Mesenteric fat pad (tissue), 1 donor: ENCODE measurements around the gene COX5A. TPM values are rescaled to one million over a fixed set of nuclear protein-coding genes. Genes with fewer than 3 reads are reported as not detected.
A peak's percentile ranks its signal among the peaks of the same experiment; 100 is the strongest.
"Not testable (repeated sequence)": the region's sequence is repeated elsewhere in the genome, so short reads cannot be mapped to it uniquely, and the experiment has no call there.

Experiments used
- DNase-seq: peaks from one replicate; pipeline ENCODE4 v3.0.0-alpha.2; 2020; ENCODE audit warnings: low spot score
- total RNA-seq: library from RNA; stranded (reverse); fragmentation: NEBNext Ultra II Directional; extraction: Animal tissue kit (Norgen Biotek cat#: 25700); gene quantifications from one replicate; pipeline ENCODE4 v1.2.1, GENCODE V29; 2021
- donor health status: DM: yes; HTN: yes; CAD: no.

COX5A gene
- total RNA-seq, 1 donor from 2014 or later: 175 TPM

GRCh38 chr15:74902295-74903075 is 35.4 kb downstream of the COX5A start:
- no peak for DNase-seq

GRCh38 chr15:74901612-74902063 is 36.2 kb downstream of the COX5A start:
- no peak for DNase-seq

GRCh38 chr15:74897300-74897701 is 40.6 kb downstream of the COX5A start:
- DNase-seq: no peak

- DNase-seq: no peak
Measured at GRCh38 chr15:74896316-74896715, 41.6 kb downstream of the COX5A start.

- DNase-seq: no peak
Measured at GRCh38 chr15:74895830-74896229, 42.0 kb downstream of the COX5A start.

DNA sequence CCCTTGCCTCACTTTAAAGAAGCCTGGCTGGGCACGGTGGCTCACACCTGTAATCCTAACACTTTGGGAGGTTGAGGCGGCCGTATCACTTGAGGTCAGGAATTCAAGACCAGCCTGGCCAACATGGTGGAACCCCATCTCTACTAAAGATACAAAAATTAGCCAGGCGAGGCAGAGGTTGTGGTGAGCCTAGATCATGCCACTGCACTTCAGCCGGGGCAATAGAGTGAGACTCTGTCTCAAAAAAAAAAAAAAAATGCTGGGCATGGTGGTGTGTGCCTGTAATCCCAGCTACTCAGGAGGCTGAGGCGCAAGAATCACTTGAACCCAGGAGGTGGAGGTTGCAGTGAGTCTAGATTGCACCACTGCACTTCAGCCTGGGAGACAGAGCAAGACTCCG is 43.5 kb downstream of the COX5A start:
- not testable (repeated sequence) for DNase-seq

DNA sequence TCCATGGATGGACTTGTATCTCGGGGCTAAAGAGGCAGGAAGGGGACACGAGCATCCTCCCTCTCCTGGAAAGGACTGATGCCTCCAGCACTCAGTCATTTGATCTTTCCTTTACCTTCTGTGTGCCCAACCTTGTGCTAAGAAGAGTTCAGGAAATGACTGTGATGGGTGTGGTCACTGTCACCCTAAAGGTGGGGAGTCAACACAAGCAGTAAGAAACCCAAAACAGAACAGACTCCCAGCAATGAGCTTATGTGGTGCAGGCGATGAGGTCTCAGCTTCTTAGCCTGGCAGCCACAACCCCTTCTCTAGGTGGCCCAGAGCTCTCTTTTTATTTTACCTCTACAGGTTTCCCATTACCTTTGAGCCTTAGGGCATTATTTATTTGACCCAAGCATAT is 44.2 kb downstream of the COX5A start:
- DNase-seq: no peak

DNA sequence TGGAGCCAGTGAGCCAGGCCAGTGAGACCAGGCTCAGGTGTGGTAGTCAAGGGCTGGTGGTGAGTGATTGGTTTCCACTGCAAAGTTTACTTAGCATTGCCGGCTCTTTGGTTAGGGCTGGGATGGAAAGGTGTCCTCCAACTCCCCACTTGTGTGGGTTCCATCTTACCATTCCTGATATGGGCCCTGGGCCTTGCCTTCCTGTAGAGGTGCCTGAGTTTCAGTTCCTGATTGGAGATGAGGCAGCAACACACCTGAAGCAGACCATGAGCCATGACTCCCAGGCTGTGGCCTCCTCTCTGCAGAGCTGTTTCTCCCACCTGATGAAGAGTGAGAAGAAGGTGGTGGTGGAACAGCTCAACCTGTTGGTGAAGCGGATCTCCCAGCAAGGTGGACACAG is 44.9 kb downstream of the COX5A start:
- DNase-seq: no peak

- no peak for DNase-seq
Measured at GRCh38 chr15:74892313-74892712, 45.6 kb downstream of the COX5A start.

DNA sequence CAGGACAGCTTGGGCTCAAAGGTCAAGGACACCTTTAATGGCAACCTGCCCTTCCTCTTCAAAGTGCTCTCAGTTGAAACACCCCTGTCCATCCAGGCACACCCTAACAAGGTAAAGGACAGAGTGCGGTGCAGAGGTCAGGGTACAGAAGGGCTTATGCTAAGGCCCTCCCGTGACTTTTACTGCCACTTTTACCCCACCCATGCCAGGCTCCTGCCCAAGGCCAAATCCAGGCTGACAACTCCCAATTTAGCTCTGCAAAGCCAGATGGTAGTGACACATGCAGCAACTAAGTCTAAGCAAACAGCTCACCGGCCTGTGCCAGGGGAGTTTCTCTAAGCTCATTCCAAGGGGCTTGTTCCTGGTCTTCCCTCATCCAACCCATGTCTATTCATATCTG is 46.4 kb downstream of the COX5A start:
- no peak for DNase-seq

DNA sequence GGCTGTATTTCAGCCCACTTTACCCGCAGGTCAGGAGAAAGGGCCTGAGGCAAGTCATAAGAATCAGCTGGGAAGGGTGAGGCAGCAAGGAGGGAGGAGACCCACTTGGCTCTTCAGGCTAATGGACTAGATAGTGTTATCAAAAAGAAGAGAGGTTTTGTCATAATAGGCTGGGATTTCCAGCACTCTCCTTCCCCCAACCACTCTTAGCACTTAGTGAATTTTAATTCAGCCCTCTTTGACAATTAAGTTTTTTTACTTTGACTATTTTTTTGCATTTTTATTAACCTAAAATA is 47.3 kb downstream of the COX5A start:
- no peak for DNase-seq

DNA sequence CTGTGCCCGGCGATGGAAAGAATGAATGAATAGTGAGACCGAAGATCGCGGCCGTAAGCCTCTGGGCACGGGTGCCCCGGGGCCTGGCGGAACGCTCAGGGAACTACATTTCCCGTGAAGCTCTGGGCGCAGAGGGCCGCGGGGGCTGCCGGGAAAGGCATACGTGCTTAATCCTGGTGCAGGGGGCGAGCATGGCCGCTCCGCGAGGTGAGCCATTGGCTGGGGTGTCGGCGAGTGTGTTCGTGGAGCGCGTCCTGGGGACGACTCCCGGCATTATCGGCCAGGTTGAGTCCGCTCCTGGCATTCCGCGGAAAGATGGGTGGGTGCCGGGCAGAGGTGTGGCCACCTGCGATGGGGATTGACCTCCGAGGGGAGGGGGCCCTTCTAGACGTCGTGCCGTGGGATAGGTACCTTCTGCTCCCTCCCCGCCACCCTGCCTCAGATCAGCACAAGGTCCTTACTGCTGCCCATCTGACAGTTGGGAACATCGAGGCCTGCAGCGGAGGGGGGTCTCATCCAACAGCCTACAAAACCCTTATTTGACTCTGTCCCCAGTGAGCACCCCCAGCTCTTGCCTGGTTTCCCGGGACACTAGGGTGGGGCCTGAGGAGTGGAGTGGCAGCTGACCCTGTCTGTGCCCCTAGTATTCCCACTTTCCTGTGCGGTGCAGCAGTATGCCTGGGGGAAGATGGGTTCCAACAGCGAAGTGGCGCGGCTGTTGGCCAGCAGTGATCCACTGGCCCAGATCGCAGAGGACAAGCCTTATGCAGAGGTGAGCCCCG is 47.8 kb downstream of the COX5A start, which contains the start of gene MPI:
Gene MPI (plus strand): TSS at position 160 of the 782 bp plus-strand sequence. CDS start 32 bp downstream, at position 192.
- DNase-seq: peak; percentile 94

DNA sequence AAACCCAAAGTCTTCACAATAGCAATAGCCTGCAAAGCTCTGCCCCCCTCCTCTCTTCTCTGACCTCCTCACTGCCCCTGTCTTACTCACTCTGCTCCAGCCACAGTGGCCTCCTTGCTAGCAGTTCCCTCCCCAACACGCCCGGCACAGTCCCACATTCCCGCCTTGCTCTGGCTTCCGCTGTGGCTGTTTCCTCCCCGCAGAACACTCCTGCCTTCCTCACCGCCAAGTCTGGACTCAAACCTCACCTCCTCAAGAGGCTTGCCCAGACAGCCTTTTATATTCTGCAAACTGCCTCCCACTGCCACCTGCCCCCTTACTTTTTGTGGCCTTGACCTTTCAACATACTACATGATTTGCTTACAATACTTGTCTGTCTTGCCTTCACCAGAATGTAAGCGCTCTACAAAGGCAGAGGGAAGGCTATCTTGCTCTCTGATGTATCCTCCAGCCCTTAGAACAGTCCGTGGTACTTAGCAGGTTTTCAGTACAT is 48.4 kb downstream of the COX5A start:
- DNase-seq: no peak

DNA sequence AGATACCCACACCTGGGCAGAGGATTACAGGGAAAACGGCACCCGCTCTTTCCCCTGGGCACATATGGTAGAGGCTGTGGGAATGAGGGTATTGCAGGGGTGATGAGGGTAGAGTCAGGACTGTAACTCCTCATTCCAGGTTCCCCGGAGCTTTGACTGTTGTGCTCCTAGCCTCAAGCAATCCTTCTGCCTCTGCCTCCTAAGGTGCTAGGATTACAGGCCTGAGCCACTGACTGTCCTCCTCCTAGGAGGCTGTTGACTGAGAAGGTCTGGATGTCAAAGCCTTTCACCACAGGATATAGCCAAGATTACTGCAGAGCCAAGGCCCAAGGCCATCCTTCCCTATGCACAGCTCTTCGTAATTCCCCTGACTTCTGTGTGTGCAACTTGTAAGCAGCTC is 49.2 kb downstream of the COX5A start:
- DNase-seq: no peak

DNA sequence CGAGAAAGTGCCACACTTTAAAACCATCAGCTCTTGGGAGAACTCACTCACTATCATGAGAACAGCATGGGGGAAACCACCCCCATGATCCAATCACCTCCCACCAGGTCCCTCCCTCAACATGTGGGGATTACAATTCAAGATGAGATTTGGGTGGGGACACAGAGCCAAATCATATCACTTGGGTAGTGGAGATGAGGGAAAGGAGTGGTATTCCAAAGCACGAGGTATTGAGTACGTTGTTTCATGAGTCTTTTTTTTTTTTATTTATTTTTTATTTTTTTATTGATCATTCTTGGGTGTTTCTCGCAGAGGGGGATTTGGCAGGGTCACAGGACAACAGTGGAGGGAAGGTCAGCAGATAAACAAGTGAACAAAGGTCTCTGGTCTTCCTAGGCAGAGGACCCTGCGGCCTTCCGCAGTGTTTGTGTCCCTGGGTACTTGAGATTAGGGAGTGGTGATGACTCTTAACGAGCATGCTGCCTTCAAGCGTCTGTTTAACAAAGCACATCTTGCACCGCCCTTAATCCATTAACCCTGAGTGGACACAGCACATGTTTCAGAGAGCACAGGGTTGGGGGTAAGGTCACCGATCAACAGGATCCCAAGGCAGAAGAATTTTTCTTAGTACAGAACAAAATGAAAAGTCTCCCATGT is 50.2 kb downstream of the COX5A start:
- DNase-seq: not testable (repeated sequence)

DNA sequence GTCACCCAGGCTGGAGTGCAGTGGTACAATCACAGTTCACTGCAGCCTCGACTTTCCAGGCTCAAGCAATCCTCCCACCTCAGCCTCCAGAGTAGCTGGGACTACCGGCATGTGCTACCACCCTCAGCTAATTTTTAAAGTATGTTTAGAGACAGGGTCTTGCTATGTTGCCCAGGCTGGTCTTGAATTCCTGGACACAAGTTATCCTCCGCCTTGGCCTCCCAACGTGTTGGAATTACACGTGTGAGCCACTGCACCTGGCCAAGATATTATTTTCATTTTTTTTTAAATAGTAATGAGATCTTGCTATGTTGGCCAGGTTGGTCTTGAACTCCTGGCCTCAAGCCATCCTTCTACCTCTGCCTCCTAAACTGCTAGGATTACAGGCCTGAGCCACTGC is 52.4 kb downstream of the COX5A start:
- DNase-seq: no peak

DNA sequence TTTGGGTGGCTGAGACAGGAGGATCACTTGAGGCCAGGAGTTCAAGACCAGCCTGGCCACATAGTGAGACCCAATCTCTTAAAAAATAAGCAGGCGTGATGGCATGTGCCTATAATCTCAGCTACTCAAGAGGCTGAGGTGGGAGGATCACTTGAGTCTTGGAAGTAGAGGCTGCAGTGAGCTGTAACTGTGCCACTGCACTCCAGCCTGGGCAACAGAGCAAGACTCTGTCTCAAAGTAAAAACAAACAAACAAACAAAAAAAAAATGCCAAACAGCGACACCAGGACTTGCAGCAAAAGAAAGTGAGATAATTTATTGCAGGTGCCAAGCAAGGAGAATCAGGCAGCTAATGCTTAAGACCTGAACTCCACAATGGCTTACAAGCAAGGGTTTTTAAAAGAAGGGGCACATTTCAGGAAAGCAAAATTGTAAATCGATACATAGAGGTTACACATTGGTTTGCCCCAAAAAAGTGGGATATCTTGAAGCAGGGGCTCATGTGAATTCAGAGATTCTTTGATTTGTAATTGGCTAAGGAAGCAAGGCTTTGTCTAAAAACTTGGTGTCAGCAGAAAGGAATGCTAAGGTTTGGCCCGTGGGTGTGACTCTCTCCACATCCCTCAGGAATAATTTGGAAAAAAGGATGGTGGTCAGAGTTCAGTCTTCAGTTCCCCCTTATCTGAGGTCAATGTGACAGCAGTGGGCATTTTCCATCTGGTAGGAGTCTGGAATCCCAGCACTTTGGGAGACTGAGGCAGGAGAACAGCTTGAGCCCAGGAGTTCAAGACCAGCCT is 53.2 kb downstream of the COX5A start:
- no peak for DNase-seq

- DNase-seq: no peak
Measured at GRCh38 chr15:74882528-74882927, 55.3 kb downstream of the COX5A start.

DNA sequence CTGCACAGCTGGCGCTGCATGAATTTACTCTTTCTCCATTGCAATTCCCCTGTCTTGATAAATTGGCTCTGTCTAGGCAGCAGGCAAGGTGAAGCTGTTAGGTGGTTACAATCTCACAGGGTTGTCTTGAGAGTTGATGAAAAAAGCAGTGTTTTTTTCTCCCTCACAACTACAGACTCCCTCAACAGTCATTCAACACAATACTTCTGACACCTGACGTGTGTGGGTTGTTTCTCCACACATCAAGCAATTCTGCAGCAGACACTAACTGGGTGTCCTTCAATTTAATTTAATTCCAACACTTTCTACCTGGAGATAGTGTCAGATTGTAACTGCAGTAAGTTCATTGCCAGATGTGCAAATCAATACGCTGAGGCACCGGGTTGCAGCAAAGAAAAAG is 59.6 kb downstream of the COX5A start:
- DNase-seq: no peak

- no peak for DNase-seq
Measured at GRCh38 chr15:74873756-74874424, 64.0 kb downstream of the COX5A start.
